Omental fat pad (tissue), 4 donors: ENCODE results near the gene FRMPD4. TPM values are rescaled to one million over a fixed set of nuclear protein-coding genes. Genes with fewer than 3 reads are reported as not detected.

Experiments used
- ATAC-seq: fragments of 150-250 bp; one replicate; pipeline ENCODE4 v1.9.1; 2016; ENCODE audit warnings: mild to moderate bottlenecking, moderate library complexity; ENCODE audit not compliant: low FRiP score
- DNase-seq: peaks from one replicate; pipeline ENCODE4 v3.0.0-alpha.2; 2019; ENCODE audit warnings: low spot score
- total RNA-seq, 4 donors: library from RNA; depleted of rRNA; stranded (reverse); fragments of >200 nt; gene quantifications; one replicate each; pipeline ENCODE4 v1.1.0, GENCODE V29; 2016
- TF ChIP-seq, protein P1 (sequence below), 3 donors: fragments of 450-650 bp; IDR thresholded peaks; one replicate each; pipeline ENCODE4 v1.5.1; 2016 to 2017; ENCODE audit warnings: antibody characterized with exemption in 3 of 3, mild to moderate bottlenecking in 3 of 3, moderate library complexity in 2 of 3

Gene FRMPD4
- total RNA-seq, 4 donors from 2014 or later, result 0.12 to 0.47 (median 0.25) TPM

DNA sequence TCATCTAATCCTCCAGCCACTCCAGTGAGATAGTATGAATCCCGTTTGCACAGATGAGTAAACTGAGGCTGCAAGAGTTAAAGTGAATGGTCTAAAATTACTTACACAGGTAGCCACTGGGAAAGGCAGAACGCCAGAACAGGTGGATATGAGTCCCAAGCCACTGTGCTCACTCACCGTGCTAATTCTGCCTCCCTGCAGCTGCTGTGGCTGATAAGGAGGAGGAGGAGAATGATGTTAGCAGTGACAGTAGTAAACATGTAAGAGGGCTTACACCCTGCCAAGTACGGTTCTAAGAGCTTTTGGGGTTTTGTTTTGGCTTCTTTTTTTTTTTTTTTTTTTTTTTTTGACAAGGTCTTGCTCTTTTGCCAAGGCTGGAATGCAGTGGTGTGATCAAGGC, 562.5 kb downstream of the FRMPD4 start:
- ATAC-seq (no peak), DNase-seq (no peak)
- TF ChIP-seq, protein P1, sequence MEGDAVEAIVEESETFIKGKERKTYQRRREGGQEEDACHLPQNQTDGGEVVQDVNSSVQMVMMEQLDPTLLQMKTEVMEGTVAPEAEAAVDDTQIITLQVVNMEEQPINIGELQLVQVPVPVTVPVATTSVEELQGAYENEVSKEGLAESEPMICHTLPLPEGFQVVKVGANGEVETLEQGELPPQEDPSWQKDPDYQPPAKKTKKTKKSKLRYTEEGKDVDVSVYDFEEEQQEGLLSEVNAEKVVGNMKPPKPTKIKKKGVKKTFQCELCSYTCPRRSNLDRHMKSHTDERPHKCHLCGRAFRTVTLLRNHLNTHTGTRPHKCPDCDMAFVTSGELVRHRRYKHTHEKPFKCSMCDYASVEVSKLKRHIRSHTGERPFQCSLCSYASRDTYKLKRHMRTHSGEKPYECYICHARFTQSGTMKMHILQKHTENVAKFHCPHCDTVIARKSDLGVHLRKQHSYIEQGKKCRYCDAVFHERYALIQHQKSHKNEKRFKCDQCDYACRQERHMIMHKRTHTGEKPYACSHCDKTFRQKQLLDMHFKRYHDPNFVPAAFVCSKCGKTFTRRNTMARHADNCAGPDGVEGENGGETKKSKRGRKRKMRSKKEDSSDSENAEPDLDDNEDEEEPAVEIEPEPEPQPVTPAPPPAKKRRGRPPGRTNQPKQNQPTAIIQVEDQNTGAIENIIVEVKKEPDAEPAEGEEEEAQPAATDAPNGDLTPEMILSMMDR (IDR thresholded peaks at IDR 0.05), result no peak

DNA sequence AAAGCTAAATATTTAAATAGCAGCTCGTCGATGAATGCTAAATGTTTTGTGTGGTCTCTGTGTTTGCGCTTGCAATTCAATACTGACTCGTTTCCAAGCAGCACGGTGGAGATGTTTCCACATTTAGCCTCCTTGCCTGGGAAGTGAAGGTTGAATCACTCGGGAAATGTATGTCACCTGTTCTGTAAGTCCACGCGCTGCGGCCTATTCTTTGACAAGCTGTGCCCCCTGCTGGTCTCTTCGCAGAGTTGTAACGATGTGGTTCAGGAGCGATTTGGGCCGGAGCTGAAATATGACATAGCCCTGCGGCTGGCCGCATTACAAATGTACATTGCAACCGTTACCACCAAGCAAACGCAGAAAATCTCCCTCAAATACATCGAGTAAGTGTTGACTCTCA, 563.4 kb downstream of the FRMPD4 start:
- TF ChIP-seq, protein P1 (IDR thresholded peaks at IDR 0.05), result no peak
- DNase-seq (no peak), ATAC-seq (peak; percentile 82)

DNA sequence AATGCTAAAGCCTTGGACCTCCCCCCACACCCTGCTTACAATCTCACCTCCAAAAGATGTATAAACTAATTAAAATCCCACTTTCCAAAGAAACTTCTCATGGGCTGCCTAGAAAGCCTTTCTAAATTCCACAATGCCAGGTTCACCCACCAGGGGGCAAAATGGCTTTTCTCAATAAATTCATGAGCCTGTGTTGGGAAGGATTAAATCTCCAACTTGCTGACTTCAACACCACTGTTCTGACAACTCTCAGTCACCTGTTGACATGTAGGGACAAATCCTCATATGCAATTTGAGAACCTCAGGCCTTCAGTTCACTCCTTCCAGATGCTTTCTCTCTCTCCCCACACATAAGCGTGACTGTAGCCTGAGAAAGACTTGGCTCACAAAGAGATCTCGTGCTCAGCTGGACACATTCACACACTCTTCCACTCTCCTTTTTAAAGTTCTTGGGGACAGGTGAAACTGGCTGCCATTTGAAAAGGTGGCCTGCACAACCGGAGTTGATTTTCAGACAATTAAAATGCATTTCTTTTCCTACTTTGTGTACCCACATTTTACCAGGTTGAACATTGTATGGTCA, 564.3 kb downstream of the FRMPD4 start:
- no peak for ATAC-seq
- DNase-seq, result no peak
- TF ChIP-seq, protein P1 (IDR thresholded peaks at IDR 0.05), result no peak

DNA sequence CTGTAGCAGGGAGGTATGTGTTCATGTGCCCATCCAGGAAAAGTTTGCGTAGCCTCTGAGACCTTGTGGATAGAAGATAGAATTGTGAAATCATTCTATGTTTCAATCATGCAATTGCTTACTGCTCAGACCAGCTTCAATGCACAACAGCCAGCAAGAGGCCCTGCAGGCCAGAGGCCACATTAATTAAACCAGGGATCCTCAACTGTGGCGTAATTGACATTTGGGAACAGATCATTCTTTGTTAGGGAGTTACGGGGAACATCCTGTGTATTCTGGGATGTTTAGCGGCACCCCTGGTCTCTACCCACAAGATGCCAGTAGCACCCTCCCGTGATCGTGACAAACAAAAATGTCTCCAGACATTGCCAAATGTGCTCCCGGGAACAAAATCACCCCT, 566.4 kb downstream of the FRMPD4 start:
- DNase-seq (no peak), ATAC-seq (no peak)

DNA sequence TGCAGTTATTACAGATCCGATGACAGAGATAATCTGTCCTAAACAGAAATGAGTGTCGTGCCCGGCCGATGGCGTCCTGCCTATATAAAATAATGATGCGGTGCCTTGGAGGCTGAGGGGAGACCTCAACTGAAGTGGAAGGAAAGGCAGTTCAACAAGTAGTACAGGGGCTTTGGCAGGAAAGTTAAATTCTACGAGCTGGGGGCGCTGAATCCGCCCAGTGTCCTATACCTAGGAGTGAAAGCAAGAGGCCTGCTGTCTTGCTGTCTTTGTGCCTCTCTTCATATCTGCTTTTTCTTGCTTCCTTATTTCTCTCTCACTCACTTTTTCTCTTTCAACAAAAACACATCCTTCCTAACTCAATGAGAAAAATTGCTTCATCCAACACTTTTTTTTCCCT, 570.8 kb downstream of the FRMPD4 start:
- DNase-seq, result no peak
- TF ChIP-seq, protein P1 (IDR thresholded peaks at IDR 0.05), result no peak
- ATAC-seq, result no peak

More for the DNA sequence above, 566.4 kb downstream of the FRMPD4 start:
- TF ChIP-seq, protein P1 (IDR thresholded peaks at IDR 0.05), result no peak

DNA sequence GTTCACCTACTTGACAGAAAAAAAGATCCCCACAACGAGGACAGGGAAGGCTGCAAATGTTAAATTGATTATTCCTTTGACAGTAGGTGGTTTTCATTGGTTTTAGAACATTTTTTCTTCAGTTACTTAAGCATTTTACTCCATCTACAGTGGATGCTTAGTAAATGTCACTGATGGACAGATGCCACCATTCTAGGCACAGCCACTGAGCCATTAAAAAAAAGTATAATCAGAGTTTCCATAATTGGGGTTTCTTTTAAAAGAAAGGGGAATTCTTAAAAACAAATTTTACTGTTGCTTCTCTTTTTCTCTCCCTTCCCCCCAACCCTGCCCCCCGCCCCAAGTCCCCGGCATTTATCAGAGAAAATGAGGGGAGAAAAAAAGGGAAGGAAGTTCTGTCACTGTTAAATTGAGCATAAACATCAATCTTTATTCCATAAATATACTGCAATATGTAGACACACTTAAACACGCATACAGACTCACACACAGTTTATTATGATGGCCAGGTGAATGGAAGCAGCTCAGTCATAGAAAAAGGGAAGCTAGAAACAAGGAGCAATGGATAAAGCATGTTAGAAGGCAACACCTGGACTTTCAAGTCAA, 573.3 kb downstream of the FRMPD4 start:
- no peak for DNase-seq
- TF ChIP-seq, protein P1 (IDR thresholded peaks at IDR 0.05), result no peak
- ATAC-seq, result no peak

DNA sequence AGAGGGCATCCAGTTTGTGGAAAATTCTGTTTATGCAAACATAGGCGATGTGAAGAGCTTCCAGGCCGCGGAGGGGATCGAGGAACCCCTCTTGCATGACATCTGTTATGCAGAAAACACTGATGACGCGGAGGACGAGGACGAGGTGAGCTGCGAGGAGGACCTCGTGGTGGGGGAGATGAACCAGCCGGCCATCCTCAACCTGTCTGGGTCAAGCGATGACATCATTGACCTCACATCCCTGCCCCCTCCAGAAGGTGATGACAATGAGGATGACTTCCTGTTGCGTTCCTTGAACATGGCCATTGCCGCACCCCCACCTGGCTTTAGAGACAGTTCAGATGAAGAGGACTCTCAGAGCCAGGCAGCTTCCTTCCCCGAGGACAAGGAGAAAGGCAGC, 578.3 kb downstream of the FRMPD4 start:
- DNase-seq (no peak), ATAC-seq (no peak)
- TF ChIP-seq, protein P1 (IDR thresholded peaks at IDR 0.05), result no peak
